ENCODE results near the gene DOCK2.

DOCK2 gene

DNA sequence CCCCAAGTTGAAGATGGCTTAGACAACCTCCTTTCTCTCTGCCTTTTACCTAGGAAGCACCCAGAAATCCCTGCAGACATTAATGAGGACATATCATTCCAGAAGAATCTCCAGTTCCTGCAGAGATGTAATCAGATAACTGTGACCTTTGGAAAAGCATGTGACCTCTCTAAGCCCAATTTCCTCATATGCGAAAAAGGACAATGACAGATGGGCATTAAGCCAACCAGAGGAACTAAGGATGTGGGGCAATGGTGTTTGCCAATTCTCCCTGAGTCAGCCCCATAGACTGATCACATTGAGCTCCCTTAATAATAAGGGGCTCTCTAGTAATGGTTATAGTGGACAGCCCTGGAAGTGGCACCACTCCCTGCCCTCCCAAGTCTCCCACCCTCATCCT, 458.6 kb downstream of the DOCK2 start:
- no peak for DNase-seq (ENCODE audit: low spot score)
- TF ChIP-seq, protein P1, sequence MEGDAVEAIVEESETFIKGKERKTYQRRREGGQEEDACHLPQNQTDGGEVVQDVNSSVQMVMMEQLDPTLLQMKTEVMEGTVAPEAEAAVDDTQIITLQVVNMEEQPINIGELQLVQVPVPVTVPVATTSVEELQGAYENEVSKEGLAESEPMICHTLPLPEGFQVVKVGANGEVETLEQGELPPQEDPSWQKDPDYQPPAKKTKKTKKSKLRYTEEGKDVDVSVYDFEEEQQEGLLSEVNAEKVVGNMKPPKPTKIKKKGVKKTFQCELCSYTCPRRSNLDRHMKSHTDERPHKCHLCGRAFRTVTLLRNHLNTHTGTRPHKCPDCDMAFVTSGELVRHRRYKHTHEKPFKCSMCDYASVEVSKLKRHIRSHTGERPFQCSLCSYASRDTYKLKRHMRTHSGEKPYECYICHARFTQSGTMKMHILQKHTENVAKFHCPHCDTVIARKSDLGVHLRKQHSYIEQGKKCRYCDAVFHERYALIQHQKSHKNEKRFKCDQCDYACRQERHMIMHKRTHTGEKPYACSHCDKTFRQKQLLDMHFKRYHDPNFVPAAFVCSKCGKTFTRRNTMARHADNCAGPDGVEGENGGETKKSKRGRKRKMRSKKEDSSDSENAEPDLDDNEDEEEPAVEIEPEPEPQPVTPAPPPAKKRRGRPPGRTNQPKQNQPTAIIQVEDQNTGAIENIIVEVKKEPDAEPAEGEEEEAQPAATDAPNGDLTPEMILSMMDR (IDR thresholded peaks at IDR 0.05; ENCODE audit: extremely low read depth, missing control alignments), result no peak

DNA sequence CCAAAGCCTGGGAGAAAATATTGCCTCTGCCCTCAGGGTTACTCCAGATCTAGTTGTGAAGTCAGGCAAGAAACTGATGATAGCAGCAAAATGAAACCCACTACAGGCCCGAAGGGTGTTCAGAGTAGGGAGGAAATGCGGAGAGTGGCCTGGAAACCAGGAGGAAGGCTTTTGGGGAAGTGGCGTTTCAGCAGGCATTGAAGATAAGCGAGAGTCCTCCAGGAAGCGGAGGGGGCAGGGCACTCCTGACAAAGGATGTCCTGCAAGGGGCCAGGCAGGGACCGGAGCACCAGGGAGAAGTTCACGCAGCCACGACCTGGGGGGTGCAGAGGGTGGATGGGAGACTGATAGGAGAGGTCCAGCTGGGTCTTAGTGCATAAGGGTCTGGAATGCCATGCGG, 460.9 kb downstream of the DOCK2 start:
- TF ChIP-seq, protein P1 (IDR thresholded peaks at IDR 0.05; ENCODE audit: extremely low read depth, missing control alignments), result no peak
- no peak for DNase-seq (ENCODE audit: low spot score)

DNA sequence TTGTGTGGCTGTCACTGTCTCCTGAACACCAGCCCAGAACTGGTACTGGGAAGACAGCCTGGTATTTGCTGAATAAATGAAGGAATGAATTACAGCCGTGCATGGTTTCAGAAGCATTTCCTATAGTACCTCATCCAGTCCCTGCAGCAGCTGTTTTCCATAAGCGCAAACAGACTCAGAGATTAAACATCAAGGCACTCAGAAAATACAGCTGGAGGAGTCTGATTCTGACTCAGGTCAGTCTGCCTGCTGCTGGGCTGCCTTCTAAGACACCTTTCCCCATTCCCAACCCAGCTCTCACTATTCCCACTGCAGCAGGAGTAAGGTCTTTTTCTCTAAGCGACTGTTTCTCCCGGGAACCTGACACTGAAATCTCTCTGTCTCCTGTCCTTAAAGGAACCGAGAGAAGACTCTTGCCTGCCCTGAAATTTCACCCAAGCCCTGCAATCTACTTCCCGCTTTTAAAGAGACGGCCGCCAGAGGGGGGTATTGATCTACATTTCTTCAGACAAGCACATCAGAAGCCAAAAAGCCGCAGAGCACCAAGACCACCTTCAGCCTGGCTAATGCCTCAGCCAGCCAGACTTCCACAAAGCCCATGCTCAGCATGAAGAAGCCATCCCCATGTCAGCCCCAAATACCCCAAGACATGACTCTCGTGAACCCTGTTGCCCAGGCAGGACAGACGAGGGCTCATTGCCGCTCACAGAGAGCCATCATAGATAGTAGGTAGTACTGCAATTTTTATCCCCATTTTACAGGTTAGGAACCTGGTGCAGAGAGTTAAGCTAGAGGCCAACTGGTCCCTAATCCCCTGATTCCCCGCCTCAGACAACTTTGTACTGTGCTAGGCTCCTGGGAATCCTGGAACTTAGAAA, 463.2 kb downstream of the DOCK2 start:
- DNase-seq (ENCODE audit: low spot score), result peak; percentile 77
- TF ChIP-seq, protein P1 (IDR thresholded peaks at IDR 0.05; ENCODE audit: extremely low read depth, missing control alignments), result peak; percentile 55

DNA sequence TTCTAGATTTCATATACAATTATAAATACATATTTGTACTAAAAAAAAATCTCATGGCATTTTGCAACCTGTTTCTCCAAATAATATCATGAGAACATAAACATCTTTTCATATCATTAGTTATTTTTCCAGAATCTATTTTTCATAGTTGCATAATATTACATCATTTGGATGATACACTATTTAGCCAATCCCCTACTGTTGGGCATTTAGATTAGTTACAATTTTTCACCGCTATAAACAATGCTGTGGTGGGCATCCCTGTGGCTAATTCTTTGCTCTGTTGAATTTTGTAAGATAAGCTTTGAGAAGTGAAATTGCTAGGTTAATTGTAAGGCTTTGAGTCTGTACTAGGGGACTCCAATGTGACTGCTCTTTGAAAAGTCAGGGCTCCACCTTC, 466.4 kb downstream of the DOCK2 start:
- DNase-seq (ENCODE audit: low spot score), result no peak
- TF ChIP-seq, protein P1 (IDR thresholded peaks at IDR 0.05; ENCODE audit: extremely low read depth, missing control alignments), result no peak

DNA sequence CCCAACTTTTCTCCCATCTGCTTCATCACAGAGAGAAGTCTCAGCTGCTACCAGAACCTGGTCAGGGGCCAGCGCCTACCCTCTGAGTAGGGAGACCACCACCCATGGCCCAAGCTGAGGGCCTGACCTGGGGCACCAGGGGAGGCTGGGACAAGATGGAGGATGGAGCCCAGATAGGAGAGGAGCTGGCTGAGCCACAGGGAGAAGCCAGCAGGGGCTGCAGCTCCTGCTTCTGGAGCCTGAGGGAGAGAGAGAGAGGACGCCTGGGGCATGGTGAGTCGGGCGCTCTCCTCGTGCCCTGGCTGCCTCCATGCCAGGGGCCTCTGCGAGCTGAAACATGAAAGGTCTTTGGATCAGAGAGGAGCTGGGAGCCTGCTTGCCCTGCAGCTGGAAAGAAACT, 467.2 kb downstream of the DOCK2 start:
- TF ChIP-seq, protein P1 (IDR thresholded peaks at IDR 0.05; ENCODE audit: extremely low read depth, missing control alignments), result no peak
- no peak for DNase-seq (ENCODE audit: low spot score)

DNA sequence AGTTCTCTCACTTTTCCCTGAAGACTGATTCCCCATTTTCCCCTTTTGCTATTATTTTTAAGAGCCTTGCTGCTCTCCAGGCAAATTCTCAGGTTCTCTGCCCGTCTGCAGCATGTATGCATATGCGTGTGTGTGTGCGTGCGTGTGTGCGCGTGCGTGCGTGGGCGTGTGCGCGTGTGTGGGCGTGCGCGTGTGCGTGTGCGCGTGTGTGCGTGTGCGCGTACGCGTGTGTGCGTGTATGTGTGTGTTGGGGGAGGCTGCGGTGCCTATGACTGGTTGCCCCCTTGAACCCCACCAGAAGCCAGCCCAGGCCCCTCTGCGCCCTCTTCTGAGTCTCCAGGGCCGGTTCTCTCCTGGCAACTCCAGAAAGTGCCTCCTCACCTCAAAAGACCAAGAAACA, 467.6 kb downstream of the DOCK2 start:
- TF ChIP-seq, protein P1 (IDR thresholded peaks at IDR 0.05; ENCODE audit: extremely low read depth, missing control alignments), result no peak
- DNase-seq (ENCODE audit: low spot score), result no peak

DNA sequence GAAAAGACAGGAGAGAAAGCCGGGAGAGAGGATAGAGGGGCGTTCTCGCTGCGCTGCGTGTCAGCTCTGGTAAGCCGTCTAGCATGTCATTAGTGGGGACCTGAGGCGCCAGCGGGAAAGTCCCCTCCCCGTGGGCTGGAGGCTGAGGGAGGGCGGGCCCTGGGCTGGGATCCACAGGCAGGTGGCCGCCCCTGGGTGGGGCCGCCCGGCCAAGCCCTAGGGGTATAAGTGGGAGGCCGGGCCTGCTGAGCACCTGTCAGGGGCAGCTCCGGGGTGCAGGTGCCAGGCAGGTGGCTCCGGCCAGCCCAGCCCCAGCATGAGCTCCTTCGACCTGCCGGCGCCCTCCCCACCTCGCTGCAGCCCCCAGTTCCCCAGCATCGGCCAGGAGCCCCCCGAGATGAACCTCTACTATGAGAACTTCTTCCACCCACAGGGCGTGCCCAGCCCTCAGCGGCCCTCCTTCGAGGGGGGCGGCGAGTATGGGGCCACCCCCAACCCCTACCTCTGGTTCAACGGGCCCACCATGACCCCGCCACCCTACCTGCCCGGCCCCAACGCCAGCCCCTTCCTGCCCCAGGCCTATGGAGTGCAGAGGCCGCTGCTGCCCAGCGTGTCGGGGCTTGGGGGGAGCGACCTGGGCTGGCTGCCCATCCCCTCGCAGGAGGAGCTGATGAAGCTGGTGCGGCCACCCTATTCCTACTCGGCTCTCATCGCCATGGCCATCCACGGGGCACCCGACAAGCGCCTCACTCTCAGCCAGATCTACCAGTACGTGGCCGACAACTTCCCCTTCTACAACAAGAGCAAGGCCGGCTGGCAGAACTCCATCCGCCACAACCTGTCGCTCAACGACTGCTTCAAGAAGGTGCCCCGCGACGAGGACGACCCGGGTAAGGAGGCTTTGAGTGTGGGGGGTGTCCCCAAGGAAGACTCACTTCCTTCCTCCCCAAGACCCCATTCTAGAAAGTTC, 468.9 kb downstream of the DOCK2 start, which contains the start of gene FOXI1:
TSS of gene FOXI1 (plus strand) at position 256 of the 970 bp plus-strand sequence. CDS start at position 317, 61 bp downstream.
- no peak for DNase-seq (ENCODE audit: low spot score)
- TF ChIP-seq, protein P1 (IDR thresholded peaks at IDR 0.05; ENCODE audit: extremely low read depth, missing control alignments), result no peak
